NCI-H510A treated with DMSO at 0.1 percent for 48 hours (cell line): Measurements from ENCODE around the gene CLDN2.

Experiments
- DNase-seq: peaks from one replicate; lab custom pipeline; 2025; lab: John Stamatoyannopoulos, UW

Gene CLDN2

GRCh38 chrX:106921637-106922036 lies 1.4 kb downstream of the CLDN2 start:
- DNase-seq = no peak

DNA sequence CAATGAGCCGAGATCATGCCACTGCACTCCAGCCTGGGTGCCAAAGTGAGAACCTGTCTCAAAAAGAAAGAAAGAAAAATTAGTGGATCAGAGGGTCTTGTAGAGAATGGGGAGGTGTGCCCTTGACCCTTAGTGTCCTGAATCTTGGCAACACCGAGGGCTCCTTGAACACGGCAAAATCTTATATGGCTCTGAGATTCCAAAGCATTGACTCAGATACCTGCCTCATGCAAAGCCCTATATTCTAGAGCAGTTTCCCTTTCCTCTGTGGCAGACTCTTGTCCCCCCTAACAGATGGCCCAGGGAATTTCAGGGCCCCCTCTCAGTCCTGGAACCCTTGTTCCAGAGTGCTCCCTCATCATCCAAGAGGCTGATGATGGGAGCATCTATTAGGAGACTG lies 6.8 kb downstream of the CLDN2 start:
- DNase-seq = no peak

GRCh38 chrX:106927700-106928099 lies 7.5 kb downstream of the CLDN2 start:
- DNase-seq = no peak

DNA sequence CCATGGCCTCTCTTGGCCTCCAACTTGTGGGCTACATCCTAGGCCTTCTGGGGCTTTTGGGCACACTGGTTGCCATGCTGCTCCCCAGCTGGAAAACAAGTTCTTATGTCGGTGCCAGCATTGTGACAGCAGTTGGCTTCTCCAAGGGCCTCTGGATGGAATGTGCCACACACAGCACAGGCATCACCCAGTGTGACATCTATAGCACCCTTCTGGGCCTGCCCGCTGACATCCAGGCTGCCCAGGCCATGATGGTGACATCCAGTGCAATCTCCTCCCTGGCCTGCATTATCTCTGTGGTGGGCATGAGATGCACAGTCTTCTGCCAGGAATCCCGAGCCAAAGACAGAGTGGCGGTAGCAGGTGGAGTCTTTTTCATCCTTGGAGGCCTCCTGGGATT lies 8.0 kb downstream of the CLDN2 start:
- no peak for DNase-seq

GRCh38 chrX:106931831-106932491 lies 11.8 kb downstream of the CLDN2 start:
- DNase-seq = no peak

DNA sequence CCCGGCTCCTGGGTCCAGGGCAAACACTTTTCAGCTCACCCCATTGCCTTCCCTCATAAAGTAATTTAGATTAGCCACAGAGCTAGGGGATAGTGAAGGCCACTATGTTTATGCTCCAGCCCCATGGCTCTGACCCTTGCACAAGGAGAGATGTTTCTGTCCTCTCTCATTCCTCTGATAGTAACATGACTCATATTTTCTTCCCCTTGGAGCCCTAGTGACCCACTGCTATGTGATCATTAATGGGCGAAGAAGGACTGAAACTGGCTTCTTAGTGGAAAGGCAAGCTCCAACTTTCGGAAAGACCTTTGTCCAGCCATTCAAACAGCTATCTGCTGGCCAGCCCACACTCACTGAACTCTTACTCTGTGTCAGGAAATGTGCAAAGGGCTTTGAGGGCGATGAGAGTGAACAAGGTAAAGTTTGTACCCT lies 12.3 kb downstream of the CLDN2 start:
- DNase-seq = no peak

DNA sequence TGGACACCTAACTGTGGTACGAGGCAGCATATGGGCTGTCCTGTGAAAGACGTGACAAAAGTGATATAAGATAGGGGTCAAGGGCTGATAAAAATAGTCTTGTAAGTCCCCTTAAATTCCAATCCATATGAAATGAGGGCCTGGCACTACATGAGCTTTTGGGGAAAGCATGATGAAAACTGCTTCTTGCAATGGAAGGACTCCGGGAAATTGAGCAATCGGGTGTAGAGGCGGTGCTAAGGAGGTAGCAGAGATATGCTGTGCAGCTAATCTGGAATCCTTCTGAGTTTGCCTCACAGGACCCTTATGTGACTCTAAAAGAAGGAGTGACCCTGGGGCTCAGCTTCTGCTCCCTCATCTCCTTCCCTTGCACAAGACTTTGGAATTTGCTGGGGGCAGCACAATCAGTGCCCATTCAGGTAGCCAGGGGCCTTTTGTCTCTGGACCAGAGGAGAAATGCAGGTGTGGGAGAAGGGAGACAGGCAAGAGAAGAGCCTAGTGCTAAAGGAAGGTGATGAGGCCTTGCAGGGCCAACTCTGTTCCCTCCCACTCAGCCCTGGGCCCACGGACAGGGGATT lies 12.8 kb downstream of the CLDN2 start:
- DNase-seq = no peak

GRCh38 chrX:106933538-106933961 lies 13.3 kb downstream of the CLDN2 start:
- DNase-seq = no peak

GRCh38 chrX:106935175-106935574 lies 15.0 kb downstream of the CLDN2 start:
- DNase-seq = no peak

- no peak for DNase-seq
Observed at GRCh38 chrX:106936246-106936645, 16.0 kb downstream of the CLDN2 start.

DNA sequence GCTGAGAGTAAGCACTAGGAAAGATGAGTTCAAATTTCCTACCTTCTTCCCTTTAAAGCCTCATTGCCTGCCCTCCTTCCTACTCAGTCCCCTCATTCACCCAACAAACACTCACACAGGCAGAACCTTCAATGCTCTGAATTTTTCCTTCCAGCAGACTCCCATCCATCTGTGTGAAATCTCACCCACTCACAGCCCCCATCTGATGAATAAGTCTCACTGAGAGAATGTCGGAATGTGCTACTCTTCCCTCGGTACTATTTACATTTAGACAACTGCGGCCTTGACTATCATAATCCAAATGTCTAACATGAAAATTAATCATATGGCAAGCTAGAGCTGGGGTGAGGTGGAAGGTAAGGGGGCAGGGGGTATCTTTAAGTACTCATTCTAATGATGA lies 19.4 kb downstream of the CLDN2 start:
- no peak for DNase-seq

DNA sequence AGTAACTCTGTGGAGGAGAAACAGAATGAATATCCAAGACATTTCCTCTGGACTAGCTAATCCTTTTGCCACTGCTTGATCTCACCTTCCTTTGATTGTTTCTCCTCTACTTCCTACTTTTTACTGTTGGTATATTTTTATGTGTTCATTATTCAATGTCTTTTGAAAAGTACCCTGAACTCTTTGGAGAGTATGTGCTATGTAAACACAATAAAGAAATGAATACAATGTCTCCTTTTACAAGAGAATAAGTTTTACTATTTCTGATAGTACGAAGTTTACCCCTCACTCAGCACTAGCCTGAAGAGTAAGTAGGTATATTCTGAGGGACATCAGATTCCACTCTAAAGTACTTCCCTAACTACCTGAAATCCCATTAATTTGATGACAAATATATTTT lies 19.9 kb downstream of the CLDN2 start:
- no peak for DNase-seq

DNA sequence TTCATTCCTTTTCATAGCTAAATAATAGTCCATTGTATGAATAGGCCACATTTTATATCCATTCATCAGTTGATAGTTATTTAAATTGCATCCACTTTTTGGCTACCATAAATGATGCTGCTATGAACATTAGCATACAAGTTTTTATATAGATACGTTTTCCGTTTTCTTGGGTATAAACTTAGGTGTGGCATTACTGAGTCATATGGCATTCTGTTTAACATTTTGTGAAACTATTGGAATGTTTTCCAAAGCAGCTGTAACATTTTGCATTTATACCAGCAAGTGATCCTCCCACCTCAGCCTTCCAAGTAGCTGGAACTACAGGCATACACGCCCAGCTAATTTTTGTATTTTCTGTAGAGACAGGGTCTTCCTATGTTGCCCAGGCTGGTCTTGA lies 26.3 kb downstream of the CLDN2 start:
- no peak for DNase-seq

DNA sequence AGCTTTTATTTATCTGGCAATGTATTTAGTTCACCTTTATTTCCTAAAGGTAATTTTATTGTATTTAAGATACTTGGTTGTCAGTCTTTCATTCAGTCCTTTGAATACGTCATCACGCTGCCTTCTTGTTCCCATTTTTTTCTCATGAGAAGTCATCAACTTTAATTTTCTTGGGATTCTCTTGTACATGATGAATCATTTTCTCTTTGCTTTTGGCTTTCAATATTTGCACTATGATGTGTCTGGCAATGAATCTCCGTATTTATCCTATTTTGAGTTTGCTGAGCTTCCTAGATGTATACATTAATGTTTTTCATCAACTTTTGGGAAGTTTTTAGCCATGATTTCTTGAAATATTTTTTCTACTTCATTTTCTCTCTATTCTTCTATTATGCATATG lies 28.4 kb downstream of the CLDN2 start:
- no peak for DNase-seq

GRCh38 chrX:106949366-106949765 lies 29.2 kb downstream of the CLDN2 start:
- DNase-seq = no peak

DNA sequence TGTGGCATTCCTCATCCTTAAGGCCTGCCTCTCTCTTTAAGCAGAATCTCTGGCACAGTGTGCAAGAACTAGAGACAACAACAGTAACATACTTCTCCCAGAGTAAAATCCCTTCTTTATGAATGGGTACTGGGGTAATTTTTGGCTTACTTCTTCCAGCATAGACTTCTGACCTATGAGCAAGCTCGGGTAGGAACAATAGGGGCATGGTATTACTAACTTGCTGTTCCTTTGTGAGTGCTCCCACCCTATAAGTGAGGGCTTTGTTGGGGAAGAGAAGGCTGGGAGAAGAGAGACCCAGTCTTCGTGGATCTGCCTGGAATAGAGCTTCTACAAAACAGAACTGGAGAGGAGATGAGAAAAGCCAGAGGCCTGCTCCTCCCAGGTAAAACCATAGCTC lies 30.2 kb downstream of the CLDN2 start:
- no peak for DNase-seq

DNA sequence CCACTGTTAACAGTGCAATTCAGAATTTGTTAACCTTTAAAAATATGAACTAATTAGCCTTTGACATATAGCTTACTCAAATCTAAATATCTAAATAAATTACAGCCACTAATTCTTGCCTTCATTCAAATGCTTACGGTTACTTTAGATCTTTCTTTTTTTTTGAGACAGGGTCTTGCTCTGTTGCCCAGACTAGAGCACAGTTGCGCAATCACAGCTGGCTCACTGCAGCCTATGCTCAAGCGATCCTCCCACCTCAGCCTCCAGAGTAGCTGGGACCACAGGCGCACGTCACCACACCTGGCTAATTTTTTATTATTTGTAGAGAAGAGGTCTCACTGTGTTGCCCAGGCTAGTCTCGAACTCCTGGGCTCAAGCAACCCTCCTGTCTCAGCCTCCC lies 31.0 kb downstream of the CLDN2 start:
- no peak for DNase-seq

DNA sequence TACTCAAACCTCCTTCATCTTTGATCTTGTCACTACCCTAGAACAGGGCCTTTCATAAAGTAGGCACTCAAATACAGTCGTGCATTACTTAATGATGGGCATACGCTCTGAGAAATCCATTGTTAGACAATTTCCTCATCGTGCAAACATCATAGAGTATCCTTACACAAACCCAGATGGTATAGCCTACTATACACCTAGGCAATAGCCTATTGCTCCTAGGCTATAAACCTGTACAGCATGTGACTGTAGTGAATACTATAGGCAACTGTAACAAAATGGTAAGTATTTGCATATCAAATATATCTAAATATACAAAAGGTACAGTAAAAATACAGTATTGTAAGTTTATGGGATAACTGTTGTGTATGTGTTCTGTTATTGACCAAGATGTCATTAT lies 31.9 kb downstream of the CLDN2 start:
- no peak for DNase-seq

- DNase-seq = no peak
Observed at GRCh38 chrX:106952538-106952937, 32.3 kb downstream of the CLDN2 start.

GRCh38 chrX:106952988-106953387 lies 32.8 kb downstream of the CLDN2 start:
- DNase-seq = no peak

DNA sequence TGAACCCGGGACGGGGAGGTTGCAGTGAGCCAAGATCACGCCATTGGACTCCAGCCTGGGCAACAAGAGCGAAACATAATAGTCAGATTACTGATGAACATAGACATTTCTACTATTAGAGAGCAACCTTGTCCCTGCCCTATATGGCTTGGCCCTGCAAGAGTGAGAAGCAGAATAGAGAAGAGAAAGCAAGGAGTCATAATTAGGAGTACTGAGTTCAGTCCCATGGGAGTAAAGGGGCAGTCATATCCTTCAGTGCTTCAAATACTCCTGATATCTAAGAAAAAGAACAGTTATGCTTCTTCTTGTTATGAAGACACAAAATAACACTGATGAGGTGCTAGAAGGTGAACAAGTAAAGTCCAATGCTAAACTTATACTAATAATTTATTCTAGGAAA lies 33.8 kb downstream of the CLDN2 start:
- no peak for DNase-seq

- no peak for DNase-seq
Observed at GRCh38 chrX:106955004-106955772, 35.0 kb downstream of the CLDN2 start.

GRCh38 chrX:106957856-106958255 lies 37.7 kb downstream of the CLDN2 start:
- DNase-seq = no peak
